ENCODE data around the gene S100A16. TPM values are rescaled to one million over a fixed set of nuclear protein-coding genes. Genes with fewer than 3 reads are reported as not detected.
A peak's percentile ranks its signal among the peaks of the same experiment; 100 is the strongest.
"Not testable (repeated sequence)": the region's sequence is repeated elsewhere in the genome, so short reads cannot be mapped to it uniquely, and the experiment has no call there.

The S100A16 gene
- total and polyA plus RNA-seq, 12 donors: 26.2 to 128 (median 76.2) TPM

GRCh38 chr1:153586347-153586746 is 26.6 kb downstream of the S100A16 start:
- no peaks in the 10 kb centered on the region for H3K9me3 ChIP-seq (replicated peaks in 1 of 3)
- no peak for DNase-seq
- H3K4me1 ChIP-seq (replicated peaks in 1 of 2): peaks cover 19 to 22% of the 10 kb centered on the region in 2 donors
- no peak overlapping the region for H3K4me3 ChIP-seq
- intact Hi-C loops (cut with DNase I): no loop called here
- no peaks in the 10 kb centered on the region for H3K27me3 ChIP-seq
- peak overlapping the region in 2 of 5 donors; percentile 75 to 81 for H3K27ac ChIP-seq
- WGBS, 4 donors: 24 to 52% (median 43%) methylated on average over 1 of the region's 1 CpG
- H3K36me3 ChIP-seq (replicated peaks in 1 of 2): no peaks in the 10 kb centered on the region
- TF ChIP-seq POLR2A (IDR thresholded peaks at IDR 0.05) (no peak), CTCF (IDR thresholded peaks at IDR 0.05) (no peak)

GRCh38 chr1:153585006-153585405 is 27.9 kb downstream of the S100A16 start:
- no peak for DNase-seq
- H3K4me1 ChIP-seq (replicated peaks in 1 of 2): peaks cover 19 to 22% of the 10 kb centered on the region in 2 donors
- WGBS, 4 donors: 38 to 52% (median 46%) methylated on average over 1 of the region's 1 CpG
- no peak overlapping the region for H3K4me3 ChIP-seq
- no peak for TF ChIP-seq POLR2A (IDR thresholded peaks at IDR 0.05)
- no peak for TF ChIP-seq CTCF (IDR thresholded peaks at IDR 0.05)
- no peaks in the 10 kb centered on the region for H3K9me3 ChIP-seq (replicated peaks in 1 of 3)
- H3K27me3 ChIP-seq: no peaks in the 10 kb centered on the region
- H3K27ac ChIP-seq: peak overlapping the region in 1 of 5 donors; percentile 9
- intact Hi-C loops (cut with DNase I): no loop called here
- no peaks in the 10 kb centered on the region for H3K36me3 ChIP-seq (replicated peaks in 1 of 2)

GRCh38 chr1:153583976-153584375 is 29.0 kb downstream of the S100A16 start:
- peaks cover 18 to 22% of the 10 kb centered on the region in 2 donors for H3K4me1 ChIP-seq (replicated peaks in 1 of 2)
- intact Hi-C loops (cut with DNase I): no loop called here
- no peaks in the 10 kb centered on the region for H3K9me3 ChIP-seq (replicated peaks in 1 of 3)
- no peak for TF ChIP-seq CTCF (IDR thresholded peaks at IDR 0.05)
- H3K27ac ChIP-seq: no peak overlapping the region
- no peaks in the 10 kb centered on the region for H3K36me3 ChIP-seq (replicated peaks in 1 of 2)
- 73 to 88% (median 84%) methylated on average over 2 of the region's 2 CpGs for WGBS, 4 donors
- no peaks in the 10 kb centered on the region for H3K27me3 ChIP-seq
- DNase-seq: no peak
- H3K4me3 ChIP-seq: no peak overlapping the region

- H3K36me3 ChIP-seq (replicated peaks in 1 of 2); H3K27me3 ChIP-seq; intact Hi-C loops (cut with DNase I); H3K9me3 ChIP-seq (replicated peaks in 1 of 3); H3K4me3 ChIP-seq; DNase-seq; H3K27ac ChIP-seq: not testable (repeated sequence)
- WGBS, 4 donors: 91 to 98% (median 95%) methylated on average over 2 to 3 of the region's 3 CpGs
- peaks cover 15 to 21% of the 10 kb centered on the region in 2 donors for H3K4me1 ChIP-seq (replicated peaks in 1 of 2)
These were observed 29.4 kb downstream of the S100A16 start for GRCh38 chr1:153583514-153583913.

GRCh38 chr1:153582836-153583235 is 30.1 kb downstream of the S100A16 start:
- H3K27me3 ChIP-seq; DNase-seq; intact Hi-C loops (cut with DNase I); H3K4me3 ChIP-seq; H3K36me3 ChIP-seq (replicated peaks in 1 of 2); H3K27ac ChIP-seq; H3K9me3 ChIP-seq (replicated peaks in 1 of 3): not testable (repeated sequence)
- WGBS, 4 donors: 92 to 97% (median 96%) methylated on average over 9 to 32 of the region's 34 CpGs
- peaks cover 12 to 19% of the 10 kb centered on the region in 2 donors for H3K4me1 ChIP-seq (replicated peaks in 1 of 2)
